NCI-H2196 treated with DMSO at 0.1 percent for 48 hours (cell line): ENCODE measurements around the gene WDSUB1.

Experiments
- DNase-seq: peaks from one replicate; lab custom pipeline; 2025; ENCODE audit not compliant: unreplicated experiment; lab: John Stamatoyannopoulos, UW

Gene WDSUB1

GRCh38 chr2:159199761-159200465 lies 86.6 kb downstream of the WDSUB1 start:
- no peak for DNase-seq

GRCh38 chr2:159199236-159199635 lies 87.3 kb downstream of the WDSUB1 start:
- DNase-seq: no peak

DNA sequence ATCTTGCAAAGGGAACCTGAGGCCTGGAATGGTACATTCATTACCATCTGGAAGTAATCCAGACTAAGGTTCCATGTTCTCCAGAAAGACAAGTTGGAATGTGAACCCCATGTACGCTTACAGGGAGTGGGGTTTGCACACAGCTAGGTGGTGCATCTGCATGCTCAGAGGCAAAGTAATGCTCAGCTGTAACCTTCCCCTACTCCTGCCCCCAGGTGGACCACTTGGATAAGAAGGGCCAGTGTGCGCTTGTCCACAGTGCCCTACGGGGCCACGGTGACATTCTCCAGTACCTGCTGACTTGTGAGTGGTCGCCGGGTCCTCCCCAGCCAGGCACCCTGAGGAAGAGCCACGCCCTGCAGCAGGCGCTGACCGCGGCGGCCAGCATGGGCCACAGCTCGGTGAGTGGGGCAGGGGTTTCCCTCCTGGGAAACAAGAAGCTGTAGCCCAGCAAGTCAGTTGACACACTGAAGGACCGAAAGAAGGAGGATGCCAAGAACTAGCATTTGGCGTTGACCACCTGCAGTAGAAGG lies 90.0 kb downstream of the WDSUB1 start:
- no peak for DNase-seq

DNA sequence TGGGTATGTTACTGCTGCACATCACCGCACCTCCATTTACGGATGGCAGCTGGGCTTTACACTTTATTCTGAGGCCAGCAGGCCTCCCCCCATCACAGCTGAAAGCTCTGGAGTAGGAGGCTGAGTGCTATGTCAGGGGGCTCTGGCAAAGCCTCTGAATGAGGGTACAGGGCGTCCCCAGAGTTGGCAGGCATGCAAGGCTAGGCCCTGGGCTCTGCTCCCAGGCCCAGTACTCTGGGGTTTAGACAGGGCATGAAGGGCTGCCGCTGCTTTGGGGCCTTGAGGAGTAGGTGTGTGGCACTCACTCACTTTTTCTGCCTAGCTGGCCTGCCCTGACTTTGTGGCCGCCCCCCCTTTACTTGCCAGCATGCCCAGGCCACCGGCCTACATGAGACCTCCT lies 90.8 kb downstream of the WDSUB1 start:
- no peak for DNase-seq

DNA sequence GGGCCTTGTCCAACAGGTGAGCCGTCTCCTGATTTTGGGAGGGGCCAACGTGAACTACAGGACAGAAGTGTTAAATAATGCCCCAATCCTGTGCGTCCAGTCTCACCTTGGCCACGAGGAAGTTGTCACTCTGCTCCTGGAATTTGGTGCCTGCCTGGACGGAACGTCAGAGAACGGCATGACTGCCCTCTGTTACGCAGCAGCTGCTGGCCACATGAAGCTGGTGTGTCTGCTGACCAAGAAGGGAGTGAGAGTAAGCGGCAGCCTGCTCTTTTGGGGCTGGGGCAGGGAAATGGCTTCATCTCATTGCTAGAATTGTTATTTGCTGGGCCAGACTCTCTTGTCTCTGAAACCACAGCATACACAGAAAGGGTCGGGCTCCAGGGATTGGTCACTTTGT lies 92.3 kb downstream of the WDSUB1 start:
- DNase-seq: no peak

- DNase-seq: no peak
Measured at GRCh38 chr2:159193791-159194190, 92.7 kb downstream of the WDSUB1 start.

DNA sequence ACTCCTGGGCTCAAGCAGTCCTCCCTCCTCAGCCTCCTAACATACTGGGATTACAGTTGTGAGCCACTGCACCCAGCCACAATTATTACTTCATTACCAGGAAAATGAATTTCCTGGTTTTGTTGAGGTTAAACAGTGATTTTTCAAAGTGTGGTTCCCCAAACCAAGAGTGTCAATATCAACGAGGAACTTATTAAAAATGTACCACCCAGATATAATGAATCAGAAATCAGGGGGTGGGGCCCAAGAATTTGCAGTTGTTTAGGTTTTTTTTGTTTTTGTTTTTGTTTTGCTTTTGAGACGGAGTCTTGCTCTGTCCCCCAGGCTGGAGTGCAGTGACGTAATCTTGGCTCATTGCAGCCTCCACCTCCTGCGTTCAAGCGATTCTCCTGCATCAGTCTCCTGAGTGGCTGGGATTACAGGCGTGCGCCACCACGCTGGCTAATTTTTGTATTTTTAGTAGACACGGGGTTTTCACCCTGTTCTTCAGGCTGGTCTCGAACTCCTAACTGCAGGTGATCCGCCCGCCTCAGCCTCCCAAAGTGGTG lies 94.1 kb downstream of the WDSUB1 start:
- no peak for DNase-seq

DNA sequence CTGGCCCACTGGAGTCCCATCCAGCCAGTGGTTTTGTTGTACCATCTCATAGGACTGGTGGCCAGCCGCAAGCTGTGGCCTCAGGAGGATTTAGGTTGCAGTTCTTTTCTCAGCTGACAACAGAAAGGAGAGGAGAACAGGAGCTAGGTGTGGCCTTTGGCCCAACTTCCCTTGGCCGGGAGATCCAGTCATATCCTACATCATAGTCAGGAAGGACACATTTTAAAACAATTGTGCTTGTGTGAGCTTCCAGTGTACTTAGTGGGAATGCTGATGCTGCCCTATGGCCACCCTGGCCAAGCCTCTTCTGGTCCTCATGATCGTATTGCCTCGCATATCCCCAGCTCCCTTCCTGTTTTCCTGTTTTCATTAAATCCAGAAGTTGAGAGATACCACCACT lies 98.1 kb downstream of the WDSUB1 start:
- no peak for DNase-seq

DNA sequence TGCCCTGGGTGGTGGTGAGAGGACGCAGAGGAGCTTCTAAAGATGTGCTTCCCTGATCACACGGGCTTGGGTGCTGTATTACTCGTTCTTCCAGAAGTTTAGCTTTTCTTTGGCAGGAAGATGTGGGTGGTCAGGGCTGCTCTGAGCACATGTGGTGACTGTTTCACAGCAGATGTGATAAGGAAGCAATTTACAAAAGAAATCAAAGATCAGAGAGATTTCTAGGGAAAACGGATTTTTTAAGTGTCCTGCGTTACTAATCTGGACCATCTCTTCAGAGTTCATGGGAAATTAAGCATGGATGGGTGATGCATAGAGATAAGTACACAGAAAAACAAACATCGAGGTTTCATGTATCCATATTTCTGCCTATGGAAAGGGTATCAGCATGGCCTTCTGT lies 99.4 kb downstream of the WDSUB1 start:
- DNase-seq: no peak

- no peak for DNase-seq
Measured at GRCh38 chr2:159186462-159186861, 100.0 kb downstream of the WDSUB1 start.
